A673 (cell line): Measurements from ENCODE around the gene LITAFD. TPM values are rescaled to one million over a fixed set of nuclear protein-coding genes. Genes with fewer than 3 reads are reported as not detected.

Experiments
- BruUV-seq: library from RNA; stranded (reverse); fragments of 400-500 nt; replicated peaks from 2 replicates; lab custom pipeline; 2021; lab: Mats Ljungman, UMichigan
- CTCF ChIA-PET: fragments of 300-600 bp; sonication (Branson Sonifier 250); formaldehyde crosslinking; loops from one replicate; lab custom pipeline; 2022; ENCODE audit warnings: antibody characterized with exemption; lab: Charles Lee
- POLR2A ChIA-PET: fragments of 300-600 bp; sonication (Branson Sonifier 250); formaldehyde crosslinking; loops from one replicate; lab custom pipeline; 2022; ENCODE audit warnings: antibody characterized with exemption; ENCODE audit not compliant: low non-redundant PET; lab: Charles Lee
- DNase-seq: peaks from one replicate; pipeline ENCODE4 v3.0.0-alpha.2; 2015; ENCODE audit warnings: low spot score
- H3K27ac ChIP-seq: fragments of 200-600 bp; sonication (generic); 2 replicates; pipeline ENCODE4 v1.5.1; 2016; ENCODE audit warnings: mixed run types, low read depth, mild to moderate bottlenecking, mixed read lengths, antibody characterized with exemption, low read length; ENCODE audit not compliant: poor library complexity, severe bottlenecking
- H3K27me3 ChIP-seq: fragments of 200-600 bp; sonication (generic); replicated peaks from 2 replicates; pipeline ENCODE4 v1.6.1; 2017; ENCODE audit warnings: mixed run types, low read depth, mild to moderate bottlenecking, mixed read lengths, antibody characterized with exemption, low read length; ENCODE audit not compliant: insufficient read depth, poor library complexity
- H3K36me3 ChIP-seq: fragments of 200-600 bp; sonication (generic); 2 replicates; pipeline ENCODE4 v1.6.1; 2016; ENCODE audit warnings: mixed run types, mild to moderate bottlenecking, mixed read lengths, antibody characterized with exemption, low read length; ENCODE audit not compliant: insufficient read depth, poor library complexity, severe bottlenecking
- H3K4me1 ChIP-seq: fragments of 200-600 bp; sonication (generic); 2 replicates; pipeline ENCODE4 v1.6.1; 2017; ENCODE audit warnings: mixed run types, mild to moderate bottlenecking, mixed read lengths, antibody characterized with exemption, low read length; ENCODE audit not compliant: insufficient read depth, poor library complexity, severe bottlenecking
- H3K4me3 ChIP-seq: fragments of 200-600 bp; sonication (generic); 2 replicates; pipeline ENCODE4 v1.5.1; 2016; ENCODE audit warnings: low read depth, mixed run types, mild to moderate bottlenecking, mixed read lengths, low read length; ENCODE audit not compliant: poor library complexity, severe bottlenecking
- H3K9me3 ChIP-seq: fragments of 200-600 bp; sonication (generic); 2 replicates; pipeline ENCODE4 v1.6.1; 2016; ENCODE audit warnings: mixed run types, low read depth, mild to moderate bottlenecking, mixed read lengths, antibody characterized with exemption, low read length; ENCODE audit not compliant: poor library complexity, severe bottlenecking
- CTCF ChIP-seq: fragments of 300-800, 200-600 bp; sonication (generic); conservative IDR thresholded peaks from 2 replicates; pipeline ENCODE4 v1.5.1; 2017; ENCODE audit warnings: low read depth, mild to moderate bottlenecking, antibody characterized with exemption, low read length, moderate library complexity, mixed read lengths
- EZH2 ChIP-seq: fragments of 200-600 bp; sonication (generic); IDR thresholded peaks from 2 replicates; pipeline ENCODE4 v1.6.1; 2017; ENCODE audit warnings: borderline replicate concordance, low read depth, mild to moderate bottlenecking, mixed read lengths, antibody characterized with exemption, low read length; ENCODE audit not compliant: poor library complexity, severe bottlenecking
- intact Hi-C: fragments of 100-400 bp; cut with micrococcal nuclease; formaldehyde crosslinking; loops from one replicate; pipeline ENCODE4 v1.10.0; 2022; ENCODE audit not compliant: unreplicated experiment
- total RNA-seq: library from RNA; stranded (reverse); gene quantifications from 2 replicates; pipeline ENCODE4 v1.2.3, GENCODE V29; 2021

The LITAFD gene
- total RNA-seq, 1 experiment from 2014 or later: not detected

GRCh38 chr16:8898660-8899318 lies 16.6 kb downstream of the LITAFD start:
- no peaks in the 10 kb centered on the region for H3K9me3 ChIP-seq
- no peak overlapping the region for H3K4me3 ChIP-seq
- BruUV-seq: no TSS peak
- DNase-seq: no peak
- no peak overlapping the region for H3K27ac ChIP-seq
- intact Hi-C loops: no loop called here
- CTCF ChIA-PET: no interaction called here
- H3K36me3 ChIP-seq: peaks cover 98% of the 10 kb centered on the region
- H3K27me3 ChIP-seq: no peaks in the 10 kb centered on the region
- POLR2A ChIA-PET: no interaction called here
- H3K4me1 ChIP-seq: no peaks in the 10 kb centered on the region
- no peak for TF ChIP-seq EZH2
- TF ChIP-seq CTCF: no peak

- intact Hi-C loops: loop anchor here (10.0 kb wide), 1 partner anchor 215 kb away; no protein-coding TSS in a partner anchor
- ChIA-PET POLR2A (no interaction called here), CTCF (no interaction called here)
- Histone ChIP-seq H3K36me3 (peaks cover 96% of the 10 kb centered on the region), H3K4me1 (no peaks in the 10 kb centered on the region), H3K9me3 (no peaks in the 10 kb centered on the region), H3K27me3 (no peaks in the 10 kb centered on the region), H3K4me3 (no peak overlapping the region), H3K27ac (no peak overlapping the region)
- BruUV-seq: no TSS peak
- TF ChIP-seq CTCF: no peak
- no peak for DNase-seq
These were observed 17.7 kb downstream of the LITAFD start for GRCh38 chr16:8899709-8900317.

- no peaks in the 10 kb centered on the region for H3K27me3 ChIP-seq
- DNase-seq: no peak
- no peaks in the 10 kb centered on the region for H3K9me3 ChIP-seq
- peaks cover 96% of the 10 kb centered on the region for H3K36me3 ChIP-seq
- no peaks in the 10 kb centered on the region for H3K4me1 ChIP-seq
- POLR2A ChIA-PET: no interaction called here
- BruUV-seq: no TSS peak
- intact Hi-C loops: loop anchor here (10.0 kb wide), 1 partner anchor 214 kb away; no protein-coding TSS in a partner anchor
- CTCF ChIA-PET: no interaction called here
- H3K4me3 ChIP-seq: no peak overlapping the region
- H3K27ac ChIP-seq: no peak overlapping the region
- no peak for TF ChIP-seq CTCF
- no peak for TF ChIP-seq EZH2
These were observed 18.2 kb downstream of the LITAFD start for GRCh38 chr16:8900343-8900742.
